ENCODE results near the gene KCNIP3.
"Not testable (repeated sequence)": the region's sequence is repeated elsewhere in the genome, so short reads cannot be mapped to it uniquely, and the experiment has no call there.

KCNIP3 gene

DNA sequence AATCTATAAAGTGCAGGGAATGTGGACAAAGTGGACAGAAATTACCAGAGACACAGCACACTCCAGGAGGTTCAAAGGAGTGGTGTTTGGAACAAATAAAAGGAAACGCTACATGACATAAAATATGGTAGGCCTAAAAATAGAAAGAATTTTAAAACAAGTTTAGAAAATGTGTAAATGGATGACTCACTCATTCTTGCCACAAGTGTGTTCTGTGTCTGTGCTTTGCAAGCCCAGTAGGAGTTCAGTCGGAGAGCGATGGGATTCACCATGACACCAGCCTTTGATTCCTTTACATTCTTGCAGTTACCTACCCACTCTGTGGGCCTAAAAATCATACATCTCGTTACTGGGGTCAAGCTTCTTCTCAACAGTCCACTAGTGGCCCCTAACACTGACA lies 136.2 kb downstream of the KCNIP3 start:
- not testable (repeated sequence) for DNase-seq

DNA sequence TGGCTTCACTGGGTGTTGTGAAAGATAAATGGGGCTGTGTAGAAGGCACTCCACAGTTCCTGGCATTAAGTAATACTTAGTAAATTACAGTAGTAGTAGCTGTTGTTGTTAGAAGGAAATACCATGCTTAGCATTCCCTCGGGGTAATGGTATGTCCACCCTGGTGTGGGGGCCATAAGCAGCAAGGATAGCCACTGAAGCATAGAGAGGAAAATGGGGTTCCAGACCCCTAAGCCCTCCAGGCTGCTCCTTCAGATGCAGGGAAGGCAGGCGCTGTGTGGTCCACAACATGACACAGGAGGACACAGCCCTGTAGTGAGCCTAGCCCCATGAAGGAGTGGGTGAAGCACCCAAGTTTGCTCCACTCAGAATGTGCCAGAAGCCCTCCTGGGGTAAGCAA lies 136.8 kb downstream of the KCNIP3 start:
- DNase-seq = not testable (repeated sequence)

GRCh38 chr2:95434507-95435076 lies 137.4 kb downstream of the KCNIP3 start:
- DNase-seq = not testable (repeated sequence)

DNA sequence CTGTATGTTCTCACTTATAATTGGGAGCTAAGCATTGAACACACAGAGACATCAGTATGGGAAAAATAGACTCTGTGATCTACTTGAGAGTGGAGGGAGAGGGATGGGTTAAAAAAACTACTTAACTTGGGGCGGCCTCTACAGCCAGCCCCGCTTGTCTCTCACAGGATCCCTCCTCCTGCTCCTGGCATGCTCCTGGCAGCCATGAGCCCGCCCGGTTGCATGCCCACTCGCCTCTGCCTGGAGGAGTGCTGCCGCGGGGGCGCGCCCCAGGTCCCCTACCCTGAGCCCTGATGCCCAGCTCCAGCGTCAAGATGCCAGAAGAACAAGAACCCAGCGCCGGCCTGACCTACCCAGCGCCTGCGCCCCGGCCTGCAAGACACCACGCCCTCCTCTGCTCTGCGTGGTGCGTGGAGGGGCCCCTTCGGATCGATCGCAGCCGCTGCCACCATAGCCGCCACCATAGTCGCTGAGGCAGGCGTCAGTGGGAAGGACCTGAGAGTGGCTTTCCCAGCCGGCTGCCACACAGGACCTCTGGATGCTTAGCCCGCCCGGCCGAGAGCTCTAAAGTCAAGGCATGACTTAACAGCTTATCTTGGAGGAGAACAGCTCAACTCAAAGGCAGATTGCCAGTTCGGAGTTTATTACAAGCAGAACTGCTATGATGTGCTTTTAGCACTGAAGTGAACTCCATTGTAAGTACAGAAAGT lies 138.2 kb downstream of the KCNIP3 start:
- DNase-seq = not testable (repeated sequence)
